Measurements from ENCODE around the gene DTX3. TPM values are rescaled to one million over a fixed set of nuclear protein-coding genes. Genes with fewer than 3 reads are reported as not detected.

DTX3 gene
- total RNA-seq, 2 donors from 2014 or later, result 42.2 to 59.9 TPM

DNA sequence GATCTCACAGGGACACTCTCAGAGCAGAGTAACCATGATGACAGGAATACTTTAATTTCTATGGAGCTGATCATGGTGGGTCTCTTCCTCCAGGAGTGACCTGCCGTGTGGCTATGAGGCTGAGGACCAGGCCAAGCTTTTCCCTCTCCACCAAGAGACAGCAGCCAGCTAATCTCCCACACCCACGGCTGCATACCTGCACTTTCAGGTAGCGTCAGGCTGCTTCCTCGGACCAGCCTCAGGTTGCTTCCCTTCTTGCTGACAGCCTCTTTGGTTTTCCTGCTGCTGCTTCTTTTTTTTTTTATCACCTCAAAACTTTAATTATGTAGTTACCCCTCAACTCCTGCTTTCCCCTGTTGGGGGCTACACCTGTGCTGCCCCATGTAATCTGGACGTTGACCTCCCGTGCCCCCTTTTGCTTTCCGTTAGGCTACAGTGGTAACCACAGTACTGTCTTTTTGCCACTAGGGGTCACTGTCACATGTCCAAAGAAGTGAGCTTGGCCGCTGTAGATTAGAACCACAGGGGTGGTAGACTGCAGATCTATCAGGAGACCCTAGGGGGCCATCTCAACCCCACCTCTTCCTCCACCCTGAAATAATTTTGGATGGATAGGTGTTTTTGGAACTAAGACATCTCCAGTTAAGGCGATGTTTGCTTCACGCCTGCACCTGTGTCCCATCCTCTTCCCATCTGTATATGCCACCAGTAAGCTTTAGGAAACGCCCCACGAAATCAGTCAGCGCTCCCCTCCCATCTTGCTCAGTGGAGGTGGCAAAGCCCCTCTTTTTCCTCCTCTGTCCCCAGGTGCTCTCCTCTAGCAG, 21.4 kb upstream of the DTX3 start:
- no peaks in the 10 kb centered on the region for H3K27me3 ChIP-seq (replicated peaks; ENCODE audit: insufficient read depth)
- H3K36me3 ChIP-seq, result no peaks in the 10 kb centered on the region
- intact Hi-C loops (cut with DNase I), result loop anchor here (1.0 kb wide), 1 partner anchor 38 kb away; no protein-coding TSS in a partner anchor
- H3K9me3 ChIP-seq, result no peaks in the 10 kb centered on the region
- H3K4me3 ChIP-seq, result no peak overlapping the region
- H3K27ac ChIP-seq, result no peak overlapping the region
- TF ChIP-seq POLR2AphosphoS5 (IDR thresholded peaks at IDR 0.05) (peak; percentile 56), POLR2A (IDR thresholded peaks at IDR 0.05) (no peak), CTCF (IDR thresholded peaks at IDR 0.05) (peak; percentile 91 to 93 (median 92))
- 48% methylated on average over 13 of the region's 13 CpGs for WGBS
- no peaks in the 10 kb centered on the region for H3K4me1 ChIP-seq (replicated peaks)
- DNase-seq (ENCODE audit: low spot score), result peak; percentile 63

- Histone ChIP-seq H3K36me3 (no peaks in the 10 kb centered on the region), H3K27me3 (replicated peaks; ENCODE audit: insufficient read depth) (no peaks in the 10 kb centered on the region), H3K27ac (no peak overlapping the region), H3K9me3 (no peaks in the 10 kb centered on the region), H3K4me3 (no peak overlapping the region), H3K4me1 (replicated peaks) (no peaks in the 10 kb centered on the region)
- WGBS, result 100% methylated on average over 2 of the region's 2 CpGs
- no peak for TF ChIP-seq POLR2AphosphoS5 (IDR thresholded peaks at IDR 0.05)
- no peak for TF ChIP-seq POLR2A (IDR thresholded peaks at IDR 0.05)
- no peak for TF ChIP-seq CTCF (IDR thresholded peaks at IDR 0.05)
- no peak for DNase-seq (ENCODE audit: low spot score)
- intact Hi-C loops (cut with DNase I), result no loop called here
Measured at GRCh38 chr12:57584050-57584449, 20.6 kb upstream of the DTX3 start.

- Histone ChIP-seq H3K36me3 (no peaks in the 10 kb centered on the region), H3K27me3 (replicated peaks; ENCODE audit: insufficient read depth) (no peaks in the 10 kb centered on the region), H3K4me1 (replicated peaks) (no peaks in the 10 kb centered on the region), H3K9me3 (no peaks in the 10 kb centered on the region), H3K27ac (no peak overlapping the region), H3K4me3 (no peak overlapping the region)
- no peak for DNase-seq (ENCODE audit: low spot score)
- no peak for TF ChIP-seq CTCF (IDR thresholded peaks at IDR 0.05)
- TF ChIP-seq POLR2A (IDR thresholded peaks at IDR 0.05), result no peak
- TF ChIP-seq POLR2AphosphoS5 (IDR thresholded peaks at IDR 0.05), result no peak
- intact Hi-C loops (cut with DNase I), result no loop called here
Measured at GRCh38 chr12:57584690-57585089, 19.9 kb upstream of the DTX3 start.

DNA sequence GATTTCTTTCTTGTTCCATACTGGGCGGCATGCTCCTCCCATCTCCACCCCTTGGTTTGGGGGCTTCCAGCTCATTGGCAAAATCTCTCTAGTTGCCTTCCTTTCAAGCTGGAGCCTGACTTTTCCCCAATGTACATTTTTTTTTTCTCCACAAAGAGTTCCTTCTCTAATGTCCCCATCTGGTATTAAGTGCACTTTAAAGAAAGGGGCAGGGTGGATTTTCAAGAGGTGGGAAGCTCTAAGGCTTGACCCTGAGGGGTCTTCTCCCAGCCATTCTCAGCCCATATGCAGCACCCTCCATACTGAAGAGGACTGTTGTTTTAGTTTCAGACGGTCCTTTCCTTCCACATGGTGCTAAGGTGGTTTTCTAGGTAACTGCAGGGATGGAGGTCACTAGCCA, 19.5 kb upstream of the DTX3 start:
- no peak overlapping the region for H3K27ac ChIP-seq
- H3K9me3 ChIP-seq, result no peaks in the 10 kb centered on the region
- intact Hi-C loops (cut with DNase I), result no loop called here
- no peak for TF ChIP-seq POLR2A (IDR thresholded peaks at IDR 0.05)
- TF ChIP-seq POLR2AphosphoS5 (IDR thresholded peaks at IDR 0.05), result no peak
- TF ChIP-seq CTCF (IDR thresholded peaks at IDR 0.05), result no peak
- no peaks in the 10 kb centered on the region for H3K36me3 ChIP-seq
- 64% methylated on average over 2 of the region's 2 CpGs for WGBS
- no peaks in the 10 kb centered on the region for H3K27me3 ChIP-seq (replicated peaks; ENCODE audit: insufficient read depth)
- H3K4me1 ChIP-seq (replicated peaks), result no peaks in the 10 kb centered on the region
- no peak for DNase-seq (ENCODE audit: low spot score)
- H3K4me3 ChIP-seq, result no peak overlapping the region

DNA sequence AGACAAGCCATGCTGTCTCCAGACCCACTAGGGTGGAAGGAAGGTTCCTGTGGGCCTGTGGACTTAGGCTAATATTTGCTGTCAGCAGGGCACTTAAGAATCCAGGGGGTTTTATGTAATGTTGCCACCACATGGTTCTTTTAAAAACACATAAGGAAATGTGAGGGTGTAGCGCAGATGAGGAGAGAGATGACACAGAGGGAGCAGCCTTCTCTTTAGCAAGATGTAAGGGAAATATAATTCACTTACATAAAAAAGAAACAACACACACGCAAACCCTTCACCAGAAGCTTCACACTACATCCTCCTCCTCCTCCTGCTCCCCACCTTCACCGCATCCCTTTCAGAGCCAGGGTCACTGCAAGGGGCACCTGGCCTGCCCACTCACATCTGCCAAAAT, 18.5 kb upstream of the DTX3 start:
- no peak overlapping the region for H3K4me3 ChIP-seq
- no peak for TF ChIP-seq CTCF (IDR thresholded peaks at IDR 0.05)
- no peak for TF ChIP-seq POLR2AphosphoS5 (IDR thresholded peaks at IDR 0.05)
- no peak for TF ChIP-seq POLR2A (IDR thresholded peaks at IDR 0.05)
- H3K4me1 ChIP-seq (replicated peaks), result peaks cover 3% of the 10 kb centered on the region
- no peak overlapping the region for H3K27ac ChIP-seq
- H3K36me3 ChIP-seq, result no peaks in the 10 kb centered on the region
- WGBS, result 90% methylated on average over 3 of the region's 3 CpGs
- intact Hi-C loops (cut with DNase I), result no loop called here
- H3K9me3 ChIP-seq, result no peaks in the 10 kb centered on the region
- DNase-seq (ENCODE audit: low spot score), result no peak
- H3K27me3 ChIP-seq (replicated peaks; ENCODE audit: insufficient read depth), result no peaks in the 10 kb centered on the region
